ENCODE measurements around the gene HOMEZ. TPM values are rescaled to one million over a fixed set of nuclear protein-coding genes. Genes with fewer than 3 reads are reported as not detected.

The HOMEZ gene
- total and polyA plus RNA-seq, 2 donors (not counting 3 experiments of a cell fraction or from before 2014, with no cell fraction given) = 11.3 to 16.8 TPM

GRCh38 chr14:23310546-23310945 is 24.6 kb upstream of the HOMEZ start:
- Histone ChIP-seq H4K20me1 (replicated peaks; ENCODE audit: control insufficient read depth, extremely low read depth, insufficient read depth, low read length) (no peaks in the 10 kb centered on the region), H3K9ac (replicated peaks; ENCODE audit: extremely low read depth, insufficient read depth, low read length) (no peak overlapping the region), H3K9me3 (replicated peaks; ENCODE audit: control insufficient read depth, insufficient read depth, low read length) (no peaks in the 10 kb centered on the region), H2AFZ (ENCODE audit: low read depth, low read length) (no peak overlapping the region), H3K4me1 (ENCODE audit: control insufficient read depth, extremely low read depth, insufficient read depth, low read length) (peaks cover 25% of the 10 kb centered on the region), H3K79me2 (ENCODE audit: control insufficient read depth, insufficient read depth, low read length) (peaks cover 50% of the 10 kb centered on the region), H3K4me3 (replicated peaks in 1 of 3; ENCODE audit: insufficient read depth in 1 of 3, low read depth in 1 of 3, low read length in 3 of 3) (no peak overlapping the region), H3K27me3 (ENCODE audit: control insufficient read depth in 2 of 2, insufficient read depth in 2 of 2, low read length in 2 of 2) (no peaks in the 10 kb centered on the region), H3K4me2 (ENCODE audit: insufficient read depth, low read length) (no peak overlapping the region), H3K36me3 (ENCODE audit: control insufficient read depth in 2 of 2, extremely low read depth in 1 of 2, insufficient read depth in 2 of 2, low read length in 2 of 2) (peaks cover 0 to 12% of the 10 kb centered on the region in 2 experiments), H3K9me1 (replicated peaks; ENCODE audit: control insufficient read depth, extremely low read depth, insufficient read depth, low read length) (no peaks in the 10 kb centered on the region), H3K27ac (ENCODE audit: insufficient read depth, low read depth, low read length) (no peak overlapping the region)
- FAIRE-seq (no peak), DNase-seq (ENCODE audit: low read depth, low spot score) (no peak)
- dilution Hi-C loops (cut with MboI; ENCODE audit: extremely low pct_ligation_motif_present, low sequenced_read_pairs) = no loop called here
- CTCF ChIA-PET = no interaction called here
- no peak for TF ChIP-seq JUN (IDR thresholded peaks at IDR 0.05; ENCODE audit: borderline replicate concordance, insufficient read depth, insufficient read length, low read depth)
- TF ChIP-seq GATA2 (IDR thresholded peaks at IDR 0.05; ENCODE audit: insufficient read depth, insufficient read length, low read depth, low read length) = no peak
- no peak for TF ChIP-seq MYC (IDR thresholded peaks at IDR 0.05; ENCODE audit: low read depth, low read length)
- no peak for TF ChIP-seq POLR2A (IDR thresholded peaks at IDR 0.05; ENCODE audit: low read depth, low read length)
- TF ChIP-seq MAX (IDR thresholded peaks at IDR 0.05; ENCODE audit: insufficient read depth, insufficient read length) = no peak
- no peak for TF ChIP-seq CTCF (IDR thresholded peaks at IDR 0.05; ENCODE audit: extremely low read depth in 1 of 2, insufficient read depth in 1 of 2, low read depth in 1 of 2, low read length in 2 of 2)
- no peak for TF ChIP-seq EZH2 (IDR thresholded peaks at IDR 0.05; ENCODE audit: borderline replicate concordance, low read depth, low read length, severe bottlenecking)
- no peak for TF ChIP-seq FOS (IDR thresholded peaks at IDR 0.05; ENCODE audit: borderline replicate concordance, insufficient read depth, low read length)
- no TSS peak for BruUV-seq (replicated peaks)
- intact Hi-C loops (cut with micrococcal nuclease) = loop anchor here (2.0 kb wide), 1 partner anchor 380 kb away; no protein-coding TSS in a partner anchor
- POLR2A ChIA-PET = no interaction called here

All from endothelial cell of umbilical vein (primary cell).